SK-N-SH treated with all-trans-retinoic acid at 6 μM for 48 hours (cell line): ENCODE measurements around the gene SMCR8.

Experiments used
- ATAC-seq: fragments of 200-7000 bp; cut with Tn5 transposase; 3 replicates; pipeline ENCODE4 v1.9.1; 2020; ENCODE audit warnings: mild to moderate bottlenecking, moderate library complexity
- ARNTL ChIP-seq: fragments of 450-650 bp; formaldehyde crosslinking; IDR thresholded peaks from 2 replicates; pipeline ENCODE4 v1.5.0; 2020; ENCODE audit warnings: low read depth, mild to moderate bottlenecking, moderate library complexity, borderline replicate concordance
- BACH2 ChIP-seq: fragments of 250-450 bp; sonication (Bioruptor Pico); IDR thresholded peaks from 2 replicates; pipeline ENCODE4 v1.9.0; 2021; ENCODE audit warnings: mild to moderate bottlenecking, borderline replicate concordance
- CREB5 ChIP-seq: fragments of 250-450 bp; sonication (Bioruptor Pico); IDR thresholded peaks from 2 replicates; pipeline ENCODE4 v1.5.1; 2020; ENCODE audit warnings: low read depth, mild to moderate bottlenecking, moderate library complexity
- CSDC2 ChIP-seq: fragments of 250-450 bp; sonication (Bioruptor Pico); IDR thresholded peaks from 2 replicates; pipeline ENCODE4 v1.5.0; 2020; ENCODE audit warnings: mild to moderate bottlenecking, moderate library complexity
- CSRNP3 ChIP-seq: fragments of 250-450 bp; sonication (Bioruptor Pico); IDR thresholded peaks from 2 replicates; pipeline ENCODE4 v1.5.1; 2021; ENCODE audit warnings: mild to moderate bottlenecking, moderate library complexity
- ISL1 ChIP-seq: fragments of 250-450 bp; sonication (Bioruptor Pico); IDR thresholded peaks from 2 replicates; pipeline ENCODE4 v2.1.2; 2022; ENCODE audit warnings: mild to moderate bottlenecking, moderate library complexity
- OSR1 ChIP-seq: fragments of 250-450 bp; sonication (Bioruptor Pico); IDR thresholded peaks from 2 replicates; pipeline ENCODE4 v1.8.0; 2022; ENCODE audit warnings: moderate library complexity, mild to moderate bottlenecking, inconsistent platforms
- PATZ1 ChIP-seq: fragments of 250-450 bp; sonication (Bioruptor Pico); IDR thresholded peaks from 2 replicates; pipeline ENCODE4 v1.8.0; 2020; ENCODE audit warnings: mild to moderate bottlenecking, moderate library complexity, borderline replicate concordance
- POU6F1 ChIP-seq: fragments of 250-450 bp; sonication (Bioruptor Pico); IDR thresholded peaks from 2 replicates; pipeline ENCODE4 v1.8.0; 2021; ENCODE audit warnings: low read depth, mild to moderate bottlenecking, moderate library complexity, borderline replicate concordance
- PPARA ChIP-seq: fragments of 250-450 bp; sonication (Bioruptor Pico); IDR thresholded peaks from 2 replicates; pipeline ENCODE4 v1.5.0; 2020; ENCODE audit warnings: mild to moderate bottlenecking, borderline replicate concordance
- RARB ChIP-seq: fragments of 250-450 bp; sonication (Bioruptor Pico); IDR thresholded peaks from 2 replicates; pipeline ENCODE4 v1.8.0; 2021; ENCODE audit warnings: mild to moderate bottlenecking, moderate library complexity
- TCF4 ChIP-seq: fragments of 250-450 bp; sonication (Bioruptor Pico); IDR thresholded peaks from 2 replicates; pipeline ENCODE4 v1.8.0; 2021; ENCODE audit warnings: mild to moderate bottlenecking, moderate library complexity, borderline replicate concordance
- TOX ChIP-seq: fragments of 250-450 bp; sonication (Bioruptor Pico); IDR thresholded peaks from 2 replicates; pipeline ENCODE4 v1.8.0; 2021; ENCODE audit warnings: mild to moderate bottlenecking, moderate library complexity, borderline replicate concordance
- TSHZ2 ChIP-seq: fragments of 250-450 bp; sonication (Bioruptor Pico); IDR thresholded peaks from 2 replicates; pipeline ENCODE4 v1.5.0; 2020; ENCODE audit warnings: mild to moderate bottlenecking, moderate library complexity
- ZC3H10 ChIP-seq: fragments of 250-450 bp; sonication (Bioruptor Pico); IDR thresholded peaks from 2 replicates; pipeline ENCODE4 v1.5.1; 2021; ENCODE audit warnings: mild to moderate bottlenecking, moderate library complexity
- ZFP3 ChIP-seq: fragments of 250-450 bp; sonication (Bioruptor Pico); IDR thresholded peaks from 2 replicates; pipeline ENCODE4 v1.5.0; 2020; ENCODE audit warnings: mild to moderate bottlenecking, moderate library complexity
- ZFP30 ChIP-seq: fragments of 450-650 bp; formaldehyde crosslinking; IDR thresholded peaks from 2 replicates; pipeline ENCODE4 v1.5.0; 2022; ENCODE audit warnings: mild to moderate bottlenecking, moderate library complexity
- ZNF565 ChIP-seq: fragments of 450-650 bp; formaldehyde crosslinking; conservative IDR thresholded peaks from 2 replicates; pipeline ENCODE4 v1.5.0; 2020; ENCODE audit warnings: low read depth, mild to moderate bottlenecking, moderate library complexity
- ZNF70 ChIP-seq: fragments of 450-650 bp; formaldehyde crosslinking; IDR thresholded peaks from 2 replicates; pipeline ENCODE4 v1.5.0; 2020; ENCODE audit warnings: mild to moderate bottlenecking, moderate library complexity

SMCR8 gene

GRCh38 chr17:18324140-18325050 lies 9.3 kb downstream of the SMCR8 start:
- ATAC-seq, result no peak
- TF ChIP-seq CREB5 (CRISPR knock-in tag) (no peak), ZC3H10 (CRISPR knock-in tag) (no peak), POU6F1 (CRISPR knock-in tag) (no peak), ZNF565 (CRISPR knock-in tag) (no peak), CSDC2 (CRISPR knock-in tag) (no peak), OSR1 (CRISPR knock-in tag) (no peak)

- TF ChIP-seq ISL1, result no peak
- TF ChIP-seq CSRNP3 (CRISPR knock-in tag), result no peak
- no peak for TF ChIP-seq PPARA (CRISPR knock-in tag)
- TF ChIP-seq ZFP30 (CRISPR knock-in tag), result no peak
- TF ChIP-seq RARB (CRISPR knock-in tag), result no peak
- no peak for TF ChIP-seq PATZ1 (CRISPR knock-in tag)
- TF ChIP-seq TCF4 (CRISPR knock-in tag), result no peak
- no peak for TF ChIP-seq ZNF70 (CRISPR knock-in tag)
- TF ChIP-seq CREB5 (CRISPR knock-in tag), result no peak
- no peak for TF ChIP-seq TOX (CRISPR knock-in tag)
- TF ChIP-seq ZFP3 (CRISPR knock-in tag), result no peak
- no peak for TF ChIP-seq ARNTL (CRISPR knock-in tag)
- TF ChIP-seq TSHZ2 (CRISPR knock-in tag), result no peak
- no peak for TF ChIP-seq BACH2 (CRISPR knock-in tag)
- ATAC-seq, result no peak
These were observed 10.9 kb downstream of the SMCR8 start for GRCh38 chr17:18326039-18326438.
